NCI-H2171 treated with DMSO at 0.1 percent for 48 hours (cell line): ENCODE results near the gene CD9.
"Not testable (repeated sequence)": the region's sequence is repeated elsewhere in the genome, so short reads cannot be mapped to it uniquely, and the experiment has no call there.

ENCODE experiments used
- DNase-seq: peaks from one replicate; lab custom pipeline; 2025; lab: John Stamatoyannopoulos, UW

The CD9 gene

DNA sequence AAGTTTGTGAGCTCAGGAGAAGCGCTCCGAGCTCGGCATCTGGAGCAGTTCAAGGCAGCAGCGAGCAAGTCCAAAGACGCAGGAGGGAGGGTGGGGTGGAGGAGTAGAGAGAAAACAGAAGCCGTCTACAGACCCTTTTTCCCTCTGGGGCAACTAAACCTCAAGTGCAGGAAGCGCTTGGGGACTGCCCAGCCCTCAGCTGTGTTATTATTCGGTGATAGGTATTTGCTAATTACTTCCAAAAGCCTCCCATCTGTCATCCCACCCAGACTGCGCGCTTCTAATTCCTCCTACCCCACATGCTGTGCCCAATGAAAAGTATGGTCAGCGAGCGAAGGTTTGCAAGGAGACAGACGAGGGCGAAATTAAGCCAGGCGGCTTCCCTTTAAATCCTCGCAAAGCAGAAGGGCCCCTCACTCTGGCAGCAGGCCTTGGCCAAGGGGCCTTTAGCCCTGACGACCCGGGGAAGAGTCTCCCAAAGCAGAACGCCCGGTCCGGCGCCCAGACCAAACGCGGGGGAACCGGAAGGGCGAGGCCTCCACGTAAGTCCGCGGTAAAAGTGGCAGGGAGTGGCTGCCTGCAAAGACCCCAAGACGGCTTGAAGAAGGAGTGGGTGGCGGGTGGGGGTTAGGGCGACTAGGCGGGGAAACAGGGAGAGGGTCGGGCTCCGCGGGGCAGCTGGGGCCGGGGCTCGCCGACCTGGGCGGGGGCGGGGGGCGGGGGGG is 507 bp upstream of the CD9 start:
- DNase-seq = peak; percentile 99

GRCh38 chr12:6201213-6201608 is 1.0 kb downstream of the CD9 start:
- DNase-seq = peak; percentile 43

GRCh38 chr12:6201826-6202225 is 1.6 kb downstream of the CD9 start:
- DNase-seq = no peak

- no peak for DNase-seq
Observed at GRCh38 chr12:6202304-6202703, 2.1 kb downstream of the CD9 start.

- DNase-seq = no peak
Observed at GRCh38 chr12:6202846-6203245, 2.6 kb downstream of the CD9 start.

- DNase-seq = no peak
Observed at GRCh38 chr12:6203601-6204000, 3.4 kb downstream of the CD9 start.

- no peak for DNase-seq
Observed at GRCh38 chr12:6204533-6205143, 4.4 kb downstream of the CD9 start.

DNA sequence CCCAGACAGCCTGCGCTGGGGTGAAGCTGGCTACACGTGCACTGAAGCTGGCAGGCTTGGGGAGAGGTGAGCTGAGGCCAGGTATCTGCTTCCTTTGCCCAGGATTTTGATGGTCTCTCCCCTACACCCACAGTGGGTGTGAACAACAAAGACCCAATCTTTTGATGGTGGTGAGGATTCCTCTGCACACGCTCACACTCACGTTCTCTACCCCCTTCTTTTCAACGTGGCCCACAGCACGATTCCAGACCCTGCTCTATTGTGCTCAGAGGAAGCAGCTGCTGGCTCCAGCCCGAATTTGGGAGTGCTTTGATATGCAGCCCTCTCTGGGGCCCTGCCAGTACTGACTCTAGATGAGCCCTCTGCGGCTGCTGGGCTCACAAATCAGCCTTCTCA is 4.9 kb downstream of the CD9 start:
- no peak for DNase-seq

DNA sequence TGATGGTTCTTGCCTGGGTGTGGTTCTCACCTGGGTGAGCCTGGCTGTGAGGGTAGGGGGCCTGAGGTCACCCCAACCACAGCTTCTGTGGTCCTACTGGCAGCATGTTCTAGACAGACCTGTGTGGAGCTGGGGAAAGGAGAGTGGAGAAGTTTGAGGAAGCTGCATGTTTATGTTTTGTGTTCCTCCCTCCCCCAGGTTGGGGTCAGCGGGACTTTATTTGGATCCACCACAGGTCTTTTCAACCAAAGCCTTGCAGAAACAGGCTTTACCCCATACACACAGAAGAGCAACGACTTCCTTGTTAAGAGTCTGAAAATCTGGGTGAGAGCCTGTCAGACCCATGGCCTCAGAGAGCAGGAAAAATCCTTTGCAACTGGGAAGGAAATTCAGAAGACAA is 5.6 kb downstream of the CD9 start:
- DNase-seq = no peak

DNA sequence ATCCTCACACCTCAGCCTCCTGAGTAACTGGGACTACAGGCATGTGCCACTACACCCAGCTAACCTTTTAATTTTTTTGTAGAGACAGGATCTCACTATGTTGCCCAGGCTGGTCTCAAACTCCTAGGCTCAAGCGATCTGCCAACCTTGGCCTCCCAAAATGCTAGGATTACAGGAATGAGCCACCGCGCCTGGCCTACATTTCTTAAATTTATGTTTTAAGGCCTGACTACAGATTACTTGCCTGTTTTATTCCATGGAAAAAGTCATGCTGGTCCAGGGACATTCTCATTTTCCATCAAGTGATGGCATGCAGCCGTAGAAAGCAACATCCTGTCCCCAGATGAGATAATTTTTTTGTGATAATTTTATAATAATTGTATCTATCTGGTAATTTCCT is 6.1 kb downstream of the CD9 start:
- no peak for DNase-seq

DNA sequence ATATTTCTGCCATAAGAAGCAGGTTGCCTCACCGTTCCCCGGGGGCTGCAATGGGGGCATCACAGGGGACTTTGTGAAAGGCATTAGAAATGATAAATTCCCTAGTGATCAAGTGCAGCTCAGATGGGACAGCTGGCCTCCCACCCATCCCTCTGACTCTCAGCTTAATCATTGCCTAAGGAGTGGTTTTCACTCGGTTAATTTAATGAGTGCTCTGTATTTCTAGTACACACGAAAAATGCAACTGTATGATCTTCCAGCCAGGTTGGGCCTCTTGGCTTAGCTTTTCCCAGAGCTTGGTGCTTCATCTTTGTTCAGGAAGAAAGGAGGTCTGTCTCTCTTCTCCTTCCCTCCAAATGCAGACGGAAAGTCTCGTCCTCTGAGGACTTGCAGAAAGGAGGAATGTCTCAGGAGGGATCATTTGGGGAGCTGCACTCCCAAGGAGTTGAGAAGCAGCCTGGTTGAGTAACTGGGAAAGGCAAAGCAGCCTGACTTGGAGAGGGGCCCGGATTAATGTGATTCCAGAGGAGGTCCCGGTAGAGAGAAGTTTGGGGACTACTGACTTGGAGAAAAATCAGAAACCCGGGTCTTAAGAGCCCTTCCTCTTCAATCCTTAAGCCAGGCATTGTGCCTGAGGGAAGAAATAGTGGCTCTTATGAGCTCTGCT is 7.2 kb downstream of the CD9 start:
- DNase-seq = no peak

- DNase-seq = no peak
Observed at GRCh38 chr12:6208130-6208529, 7.9 kb downstream of the CD9 start.

DNA sequence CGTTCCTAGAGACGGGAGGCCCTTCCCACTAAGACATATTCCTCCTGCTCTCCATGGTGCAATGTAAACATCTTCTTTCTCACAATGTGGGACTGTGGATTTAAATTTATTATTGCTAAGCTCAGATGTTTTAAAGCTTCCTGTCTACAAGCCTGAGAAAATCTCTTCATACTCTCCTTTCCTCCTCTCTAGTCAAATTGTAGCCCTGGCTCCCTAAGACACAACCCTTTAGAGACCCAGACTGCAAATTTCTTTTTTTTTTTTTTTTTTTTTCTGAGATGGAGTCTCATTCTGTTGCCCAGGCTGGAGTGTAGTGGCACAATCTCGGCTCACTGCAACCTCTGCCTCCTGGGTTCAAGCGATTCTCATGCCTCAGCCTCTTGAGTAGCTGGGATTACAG is 9.2 kb downstream of the CD9 start:
- not testable (repeated sequence) for DNase-seq

DNA sequence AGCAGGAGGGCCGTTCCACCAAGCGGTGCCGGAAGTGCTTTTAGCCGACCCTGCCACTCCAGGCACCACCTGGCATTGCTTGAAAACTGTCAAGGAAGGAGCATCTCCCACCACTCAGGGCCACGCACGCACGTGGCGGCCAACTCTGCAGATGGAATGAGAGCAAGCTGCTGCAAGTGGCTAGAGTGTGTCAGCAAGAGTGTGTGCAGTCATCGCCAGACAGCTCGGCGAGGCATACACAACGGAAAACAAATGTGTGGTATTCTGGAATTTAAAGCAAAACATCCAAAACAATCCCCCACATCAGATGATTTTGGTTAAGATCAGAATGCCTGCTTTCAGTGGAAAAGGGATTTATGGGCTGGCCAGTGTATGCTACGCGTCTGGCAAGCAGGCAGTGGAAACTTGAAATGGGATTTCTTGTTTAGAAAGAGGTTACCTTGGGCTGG is 11.2 kb downstream of the CD9 start:
- DNase-seq = no peak

DNA sequence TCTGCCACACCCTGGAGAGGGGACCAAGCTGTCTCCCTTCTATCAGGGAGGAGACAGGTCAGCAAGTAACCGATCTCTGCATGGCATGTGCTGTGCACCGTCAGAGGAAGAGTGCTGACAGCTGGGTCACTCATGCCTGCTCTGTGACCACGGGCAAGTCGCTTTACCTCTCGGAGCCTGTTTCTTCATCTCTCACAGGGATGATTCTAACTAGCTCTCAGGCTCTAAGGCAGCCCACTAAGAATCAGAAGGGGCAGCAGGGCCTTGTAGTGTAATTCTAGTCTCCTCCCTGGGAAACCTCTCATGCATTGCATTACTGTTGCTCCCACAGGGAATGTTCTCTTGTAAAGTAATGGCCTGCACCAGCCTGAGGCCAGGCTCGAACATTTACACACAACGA is 11.9 kb downstream of the CD9 start:
- DNase-seq = no peak

DNA sequence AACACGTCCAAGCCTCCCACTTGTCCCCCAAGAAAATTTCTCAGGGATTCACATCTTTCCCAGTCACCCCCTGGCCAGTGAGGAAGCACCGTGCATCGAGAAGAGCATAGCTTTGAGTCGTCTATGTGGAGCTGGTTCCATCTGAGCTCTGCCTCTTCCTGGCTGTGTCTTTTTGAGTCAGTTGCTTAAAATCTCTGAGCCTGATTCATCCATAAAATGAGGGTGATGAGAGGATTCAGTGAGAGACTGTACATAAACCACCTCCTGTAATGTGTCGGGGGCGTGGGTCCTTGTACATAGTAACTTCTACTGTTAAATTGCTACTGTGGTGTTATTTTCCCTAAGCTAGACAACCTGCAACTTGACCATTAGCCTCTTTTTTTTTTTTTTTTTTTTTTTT is 13.8 kb downstream of the CD9 start:
- no peak for DNase-seq

DNA sequence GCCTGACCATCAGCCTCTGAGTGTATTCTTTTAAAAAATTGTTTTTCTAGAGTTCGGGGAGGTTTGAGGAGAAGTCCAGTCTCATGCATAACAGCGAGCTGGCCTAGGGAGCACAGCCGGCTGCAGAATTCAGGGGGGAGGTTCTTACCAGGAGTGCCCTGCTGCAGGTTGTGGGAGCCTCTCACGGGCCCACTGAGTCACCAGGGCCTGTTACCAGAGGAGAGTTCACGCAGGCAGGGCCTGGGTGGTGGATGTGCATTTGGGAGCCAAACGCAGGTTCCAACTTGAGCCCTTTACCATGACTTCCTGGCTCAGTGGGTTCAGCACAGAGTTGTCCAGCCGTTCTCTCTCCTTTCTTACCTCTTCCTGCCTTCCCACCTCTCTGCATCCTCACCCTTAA is 14.4 kb downstream of the CD9 start:
- no peak for DNase-seq

GRCh38 chr12:6215120-6215807 is 15.1 kb downstream of the CD9 start:
- DNase-seq = no peak

- DNase-seq = no peak
Observed at GRCh38 chr12:6215932-6216494, 15.8 kb downstream of the CD9 start.

GRCh38 chr12:6216581-6216980 is 16.4 kb downstream of the CD9 start:
- no peak for DNase-seq

DNA sequence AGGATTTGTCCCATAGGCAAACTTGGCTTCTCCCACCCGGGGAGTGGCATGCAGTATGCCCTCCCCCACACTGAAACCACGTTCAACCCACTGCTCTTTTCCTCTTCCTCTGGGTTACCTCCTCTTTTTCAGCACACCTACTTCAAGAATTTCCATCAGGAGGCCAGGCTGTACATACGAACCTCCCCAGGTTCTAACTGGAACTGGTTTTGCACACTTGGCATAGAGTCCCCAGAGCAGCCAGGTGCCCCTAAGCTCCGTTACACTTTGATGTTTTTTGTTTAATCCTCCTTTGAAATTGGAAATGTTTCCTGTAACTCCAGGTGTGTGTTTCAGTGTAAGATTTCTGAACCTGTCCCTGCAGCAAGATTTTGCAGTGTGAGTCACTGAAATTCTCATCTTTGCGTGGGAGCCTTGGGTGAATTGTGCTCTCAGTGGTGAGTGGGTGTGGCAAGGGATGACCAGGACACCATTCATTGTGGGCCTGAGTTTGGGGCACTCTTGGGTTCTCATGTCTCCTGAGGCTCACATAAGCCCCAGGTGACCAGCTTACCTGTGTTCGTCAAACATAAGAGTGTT is 18.2 kb downstream of the CD9 start:
- no peak for DNase-seq

DNA sequence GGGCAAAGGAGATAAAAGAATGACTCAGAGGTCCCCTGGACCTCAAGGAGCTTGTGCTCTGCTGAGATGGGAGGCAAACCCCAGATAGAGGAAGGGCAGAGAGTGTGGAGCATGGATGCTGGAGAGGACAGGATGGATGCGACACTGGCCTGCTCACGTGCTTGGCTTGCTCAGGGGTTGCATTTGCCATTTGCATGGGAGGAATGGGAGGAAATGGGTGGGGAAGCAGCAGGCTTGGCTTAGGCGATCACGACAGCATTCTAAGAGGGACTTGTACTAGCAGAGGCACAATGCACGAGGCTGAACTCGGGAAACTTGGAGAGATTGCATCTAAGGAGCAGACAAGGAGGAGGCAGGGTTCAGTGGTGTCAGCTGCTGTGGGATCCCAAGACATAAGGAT is 19.8 kb downstream of the CD9 start:
- DNase-seq = no peak
